ENCODE measurements around the gene FGF12. TPM values are rescaled to one million over a fixed set of nuclear protein-coding genes. Genes with fewer than 3 reads are reported as not detected.
A peak's percentile ranks its signal among the peaks of the same experiment; 100 is the strongest.

FGF12 gene
- total and polyA plus RNA-seq, 11 donors: 21.8 to 420 (median 265) TPM

GRCh38 chr3:192207651-192208050, 519.7 kb downstream of the FGF12 start:
- H3K9me3 ChIP-seq: no peaks in the 10 kb centered on the region
- intact Hi-C loops (cut with DNase I): no loop called here
- ATAC-seq (peak; percentile 50 to 91 (median 86)), DNase-seq (peak in 3 of 5 donors; percentile 24 to 69 (median 65))
- H3K27ac ChIP-seq: no peak overlapping the region
- no peaks in the 10 kb centered on the region for H3K36me3 ChIP-seq
- no peak overlapping the region for H3K4me3 ChIP-seq
- WGBS, 4 donors: 11 to 23% (median 23%) methylated on average over 2 of the region's 2 CpGs
- TF ChIP-seq CTCF (IDR thresholded peaks at IDR 0.05) (no peak), POLR2A (IDR thresholded peaks at IDR 0.05) (no peak)
- H3K27me3 ChIP-seq: no peaks in the 10 kb centered on the region
- H3K4me1 ChIP-seq: peaks cover 0 to 11% (median 2%) of the 10 kb centered on the region in 12 donors

- Histone ChIP-seq H3K36me3 (no peaks in the 10 kb centered on the region), H3K4me1 (peaks cover 0 to 15% (median 2%) of the 10 kb centered on the region in 12 donors), H3K4me3 (no peak overlapping the region), H3K27ac (no peak overlapping the region), H3K9me3 (no peaks in the 10 kb centered on the region), H3K27me3 (no peaks in the 10 kb centered on the region)
- DNase-seq (no peak), ATAC-seq (peak; percentile 16 to 27 (median 20))
- intact Hi-C loops (cut with DNase I): no loop called here
- TF ChIP-seq CTCF (IDR thresholded peaks at IDR 0.05) (no peak), POLR2A (IDR thresholded peaks at IDR 0.05) (no peak)
- WGBS, 4 donors: 90 to 97% (median 93%) methylated on average over 3 of the region's 3 CpGs
Observed at GRCh38 chr3:192207239-192207638, 520.1 kb downstream of the FGF12 start.

GRCh38 chr3:192194085-192194484, 533.3 kb downstream of the FGF12 start:
- ATAC-seq (no peak), DNase-seq (no peak)
- TF ChIP-seq POLR2A (IDR thresholded peaks at IDR 0.05) (no peak), CTCF (IDR thresholded peaks at IDR 0.05) (no peak)
- no peaks in the 10 kb centered on the region for H3K27me3 ChIP-seq
- no peaks in the 10 kb centered on the region for H3K36me3 ChIP-seq
- H3K9me3 ChIP-seq: no peaks in the 10 kb centered on the region
- H3K4me3 ChIP-seq: no peak overlapping the region
- peaks cover 0 to 5% (median 0%) of the 10 kb centered on the region in 12 donors for H3K4me1 ChIP-seq
- H3K27ac ChIP-seq: no peak overlapping the region
- intact Hi-C loops (cut with DNase I): no loop called here

GRCh38 chr3:192188218-192188835, 539.0 kb downstream of the FGF12 start:
- WGBS, 4 donors: 40 to 46% (median 43%) methylated on average over 7 of the region's 7 CpGs
- peak; percentile 45 to 69 (median 60) for TF ChIP-seq CTCF (IDR thresholded peaks at IDR 0.05)
- TF ChIP-seq POLR2A (IDR thresholded peaks at IDR 0.05): no peak
- Histone ChIP-seq H3K36me3 (no peaks in the 10 kb centered on the region), H3K9me3 (no peaks in the 10 kb centered on the region), H3K27me3 (no peaks in the 10 kb centered on the region), H3K27ac (no peak overlapping the region), H3K4me3 (no peak overlapping the region), H3K4me1 (peaks cover 0 to 9% (median 2%) of the 10 kb centered on the region in 12 donors)
- intact Hi-C loops (cut with DNase I): loop anchor here in 9 of 10 donors (2.0 to 10.0 kb wide), 6 partner anchors 54 to 256 kb away; no protein-coding TSS in a partner anchor
- ATAC-seq (peak in 1 of 4 donors; percentile 27), DNase-seq (peak in 4 of 5 donors; percentile 22 to 52 (median 30))
